GM23338 (cell line): ENCODE data around the gene TRIM39. TPM values are rescaled to one million over a fixed set of nuclear protein-coding genes. Genes with fewer than 3 reads are reported as not detected.

Experiments used
- EZH2 ChIP-seq: fragments of 200-600 bp; sonication (generic); IDR thresholded peaks from one replicate; pipeline ENCODE4 v1.8.0; 2017; ENCODE audit warnings: antibody characterized with exemption, mild to moderate bottlenecking, low read depth; ENCODE audit not compliant: unreplicated experiment
- EZH2phosphoT487 ChIP-seq: fragments of 200-600 bp; sonication (generic); IDR thresholded peaks from one replicate; pipeline ENCODE4 v1.8.1; 2018; ENCODE audit warnings: antibody characterized with exemption; ENCODE audit not compliant: unreplicated experiment
- NANOG ChIP-seq: IDR thresholded peaks from 2 replicates; pipeline ENCODE4 v1.6.1; 2016; ENCODE audit warnings: antibody characterized with exemption, borderline replicate concordance
- POLR2AphosphoS5 ChIP-seq: IDR thresholded peaks from 2 replicates; pipeline ENCODE4 v1.6.1; 2016; ENCODE audit warnings: antibody characterized with exemption, low read depth
- STAT1 ChIP-seq: IDR thresholded peaks from one replicate; pipeline ENCODE4 v1.6.1; 2016; ENCODE audit warnings: antibody characterized with exemption; ENCODE audit not compliant: unreplicated experiment
- ZNF114 ChIP-seq: fragments of 250-450 bp; sonication (Bioruptor Pico); IDR thresholded peaks from 2 replicates; pipeline ENCODE4 v1.5.0; 2020; ENCODE audit warnings: mild to moderate bottlenecking, moderate library complexity
- ZNF331 ChIP-seq: fragments of 250-450 bp; sonication (Bioruptor Pico); IDR thresholded peaks from 2 replicates; pipeline ENCODE4 v1.5.0; 2020; ENCODE audit warnings: low read depth, mild to moderate bottlenecking, moderate library complexity
- polyA plus RNA-seq: library from polyadenylated mRNA; unstranded; fragments of >200 nt; fragmentation: Nextera tagmentation; extraction: Ambion mirVana; gene quantifications from 2 replicates; pipeline ENCODE4 v1.2.1, GENCODE V29; 2016
- total RNA-seq: library from RNA; depleted of rRNA; stranded (reverse); fragments of >200 nt; shearing (Covaris generic); gene quantifications from 2 replicates; pipeline ENCODE4 v1.2.3, GENCODE V29; 2014
- TF ChIP-seq, protein P1 (sequence below): fragments of 250-450 bp; sonication (Bioruptor Pico); IDR thresholded peaks from 2 replicates; pipeline ENCODE4 v1.5.0; 2020; ENCODE audit warnings: mild to moderate bottlenecking, moderate library complexity
- TF ChIP-seq, protein P2 (sequence below): IDR thresholded peaks from 2 replicates; pipeline ENCODE4 v1.6.1; 2016; ENCODE audit warnings: antibody characterized with exemption

The TRIM39 gene
- total and polyA plus RNA-seq, 2 experiments from 2014 or later, result 5.4 to 19.2 TPM

DNA sequence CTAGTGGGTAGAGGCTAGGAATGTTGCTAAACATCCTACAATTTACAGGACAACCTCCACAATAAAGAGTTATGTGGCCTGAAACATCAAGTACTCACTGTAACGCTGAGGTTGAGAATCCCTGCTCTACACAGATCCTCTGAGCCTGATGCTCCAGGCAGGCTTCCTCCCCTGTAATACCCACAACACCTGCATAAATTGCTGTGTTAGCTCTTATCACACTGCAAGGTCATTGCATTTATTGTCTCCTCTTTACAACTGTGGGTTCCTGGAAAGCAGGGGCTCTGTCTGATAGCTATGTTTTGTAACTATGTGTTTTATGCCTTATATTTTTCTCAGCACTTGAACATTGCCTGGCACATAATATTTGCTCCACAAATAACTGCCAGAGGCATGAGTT, 29.8 kb downstream of the TRIM39 start (continued):
- TF ChIP-seq, protein P1, sequence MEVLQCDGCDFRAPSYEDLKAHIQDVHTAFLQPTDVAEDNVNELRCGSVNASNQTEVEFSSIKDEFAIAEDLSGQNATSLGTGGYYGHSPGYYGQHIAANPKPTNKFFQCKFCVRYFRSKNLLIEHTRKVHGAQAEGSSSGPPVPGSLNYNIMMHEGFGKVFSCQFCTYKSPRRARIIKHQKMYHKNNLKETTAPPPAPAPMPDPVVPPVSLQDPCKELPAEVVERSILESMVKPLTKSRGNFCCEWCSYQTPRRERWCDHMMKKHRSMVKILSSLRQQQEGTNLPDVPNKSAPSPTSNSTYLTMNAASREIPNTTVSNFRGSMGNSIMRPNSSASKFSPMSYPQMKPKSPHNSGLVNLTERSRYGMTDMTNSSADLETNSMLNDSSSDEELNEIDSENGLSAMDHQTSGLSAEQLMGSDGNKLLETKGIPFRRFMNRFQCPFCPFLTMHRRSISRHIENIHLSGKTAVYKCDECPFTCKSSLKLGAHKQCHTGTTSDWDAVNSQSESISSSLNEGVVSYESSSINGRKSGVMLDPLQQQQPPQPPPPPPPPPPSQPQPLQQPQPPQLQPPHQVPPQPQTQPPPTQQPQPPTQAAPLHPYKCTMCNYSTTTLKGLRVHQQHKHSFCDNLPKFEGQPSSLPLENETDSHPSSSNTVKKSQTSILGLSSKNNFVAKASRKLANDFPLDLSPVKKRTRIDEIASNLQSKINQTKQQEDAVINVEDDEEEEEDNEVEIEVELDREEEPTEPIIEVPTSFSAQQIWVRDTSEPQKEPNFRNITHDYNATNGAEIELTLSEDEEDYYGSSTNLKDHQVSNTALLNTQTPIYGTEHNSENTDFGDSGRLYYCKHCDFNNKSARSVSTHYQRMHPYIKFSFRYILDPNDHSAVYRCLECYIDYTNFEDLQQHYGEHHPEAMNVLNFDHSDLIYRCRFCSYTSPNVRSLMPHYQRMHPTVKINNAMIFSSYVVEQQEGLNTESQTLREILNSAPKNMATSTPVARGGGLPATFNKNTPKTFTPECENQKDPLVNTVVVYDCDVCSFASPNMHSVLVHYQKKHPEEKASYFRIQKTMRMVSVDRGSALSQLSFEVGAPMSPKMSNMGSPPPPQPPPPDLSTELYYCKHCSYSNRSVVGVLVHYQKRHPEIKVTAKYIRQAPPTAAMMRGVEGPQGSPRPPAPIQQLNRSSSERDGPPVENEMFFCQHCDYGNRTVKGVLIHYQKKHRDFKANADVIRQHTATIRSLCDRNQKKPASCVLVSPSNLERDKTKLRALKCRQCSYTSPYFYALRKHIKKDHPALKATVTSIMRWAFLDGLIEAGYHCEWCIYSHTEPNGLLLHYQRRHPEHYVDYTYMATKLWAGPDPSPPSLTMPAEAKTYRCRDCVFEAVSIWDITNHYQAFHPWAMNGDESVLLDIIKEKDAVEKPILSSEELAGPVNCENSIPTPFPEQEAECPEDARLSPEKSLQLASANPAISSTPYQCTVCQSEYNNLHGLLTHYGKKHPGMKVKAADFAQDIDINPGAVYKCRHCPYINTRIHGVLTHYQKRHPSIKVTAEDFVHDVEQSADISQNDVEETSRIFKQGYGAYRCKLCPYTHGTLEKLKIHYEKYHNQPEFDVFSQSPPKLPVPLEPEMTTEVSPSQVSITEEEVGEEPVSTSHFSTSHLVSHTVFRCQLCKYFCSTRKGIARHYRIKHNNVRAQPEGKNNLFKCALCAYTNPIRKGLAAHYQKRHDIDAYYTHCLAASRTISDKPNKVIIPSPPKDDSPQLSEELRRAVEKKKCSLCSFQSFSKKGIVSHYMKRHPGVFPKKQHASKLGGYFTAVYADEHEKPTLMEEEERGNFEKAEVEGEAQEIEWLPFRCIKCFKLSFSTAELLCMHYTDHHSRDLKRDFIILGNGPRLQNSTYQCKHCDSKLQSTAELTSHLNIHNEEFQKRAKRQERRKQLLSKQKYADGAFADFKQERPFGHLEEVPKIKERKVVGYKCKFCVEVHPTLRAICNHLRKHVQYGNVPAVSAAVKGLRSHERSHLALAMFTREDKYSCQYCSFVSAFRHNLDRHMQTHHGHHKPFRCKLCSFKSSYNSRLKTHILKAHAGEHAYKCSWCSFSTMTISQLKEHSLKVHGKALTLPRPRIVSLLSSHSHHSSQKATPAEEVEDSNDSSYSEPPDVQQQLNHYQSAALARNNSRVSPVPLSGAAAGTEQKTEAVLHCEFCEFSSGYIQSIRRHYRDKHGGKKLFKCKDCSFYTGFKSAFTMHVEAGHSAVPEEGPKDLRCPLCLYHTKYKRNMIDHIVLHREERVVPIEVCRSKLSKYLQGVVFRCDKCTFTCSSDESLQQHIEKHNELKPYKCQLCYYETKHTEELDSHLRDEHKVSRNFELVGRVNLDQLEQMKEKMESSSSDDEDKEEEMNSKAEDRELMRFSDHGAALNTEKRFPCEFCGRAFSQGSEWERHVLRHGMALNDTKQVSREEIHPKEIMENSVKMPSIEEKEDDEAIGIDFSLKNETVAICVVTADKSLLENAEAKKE (CRISPR knock-in tag), result no peak
- TF ChIP-seq POLR2AphosphoS5 (no peak), STAT1 (no peak), ZNF331 (CRISPR knock-in tag) (no peak), EZH2phosphoT487 (no peak), NANOG (no peak), ZNF114 (CRISPR knock-in tag) (no peak), EZH2 (no peak)
- TF ChIP-seq, protein P2, sequence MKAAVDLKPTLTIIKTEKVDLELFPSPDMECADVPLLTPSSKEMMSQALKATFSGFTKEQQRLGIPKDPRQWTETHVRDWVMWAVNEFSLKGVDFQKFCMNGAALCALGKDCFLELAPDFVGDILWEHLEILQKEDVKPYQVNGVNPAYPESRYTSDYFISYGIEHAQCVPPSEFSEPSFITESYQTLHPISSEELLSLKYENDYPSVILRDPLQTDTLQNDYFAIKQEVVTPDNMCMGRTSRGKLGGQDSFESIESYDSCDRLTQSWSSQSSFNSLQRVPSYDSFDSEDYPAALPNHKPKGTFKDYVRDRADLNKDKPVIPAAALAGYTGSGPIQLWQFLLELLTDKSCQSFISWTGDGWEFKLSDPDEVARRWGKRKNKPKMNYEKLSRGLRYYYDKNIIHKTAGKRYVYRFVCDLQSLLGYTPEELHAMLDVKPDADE, result no peak
